H1 (cell line): ENCODE results near the gene TM9SF1. TPM values are rescaled to one million over a fixed set of nuclear protein-coding genes. Genes with fewer than 3 reads are reported as not detected.

Experiments used
- CTCF ChIA-PET: fragments of 300-600 bp; sonication (Branson Sonifier 250); formaldehyde crosslinking; loops from one replicate; lab custom pipeline; 2021; ENCODE audit not compliant: partially characterized antibody; lab: Charles Lee
- POLR2A ChIA-PET: fragments of 300-600 bp; sonication (Branson Sonifier 250); formaldehyde crosslinking; loops from one replicate; lab custom pipeline; 2021; ENCODE audit warnings: inconsistent platforms; ENCODE audit not compliant: partially characterized antibody; lab: Charles Lee
- DNase-seq, 2 experiments: peaks; one replicate each; pipeline versions ENCODE4 v3.0.0 to v3.0.0-alpha.2; 2010 to 2022; ENCODE audit warnings: low spot score in 2 of 2, low read depth in 1 of 2, mixed read lengths in 1 of 2
- FAIRE-seq: peaks from 2 replicates; lab custom pipeline; 2011; peaks lifted over from hg19 to GRCh38; lab: Jason Lieb, UNC
- H2AFZ ChIP-seq: 2 replicates; pipeline ENCODE4 v1.8.1; 2012; ENCODE audit warnings: low read length, inconsistent platforms
- H2AK5ac ChIP-seq: 2 replicates; pipeline ENCODE4 v1.6.1; 2013; ENCODE audit warnings: low read depth, low read length
- H2BK120ac ChIP-seq: replicated peaks from 2 replicates; pipeline ENCODE3; 2013; ENCODE audit warnings: low read depth, low read length, inconsistent platforms
- H2BK12ac ChIP-seq: 2 replicates; pipeline ENCODE4 v1.6.1; 2013; ENCODE audit warnings: low read depth, low read length
- H2BK15ac ChIP-seq: 2 replicates; pipeline ENCODE4 v1.6.1; 2013; ENCODE audit warnings: low read length
- H2BK20ac ChIP-seq: 2 replicates; pipeline ENCODE4 v1.6.1; 2013; ENCODE audit warnings: low read length
- H2BK5ac ChIP-seq: 2 replicates; pipeline ENCODE4 v1.6.1; 2013; ENCODE audit warnings: low read depth, low read length
- H3K14ac ChIP-seq: 2 replicates; pipeline ENCODE4 v1.6.1; 2013; ENCODE audit warnings: inconsistent platforms; ENCODE audit not compliant: insufficient read length
- H3K18ac ChIP-seq: 2 replicates; pipeline ENCODE4 v1.6.1; 2013; ENCODE audit warnings: low read length; ENCODE audit errors: extremely low read depth
- H3K23ac ChIP-seq: 2 replicates; pipeline ENCODE4 v1.6.1; 2013; ENCODE audit warnings: inconsistent platforms; ENCODE audit not compliant: insufficient read length
- H3K23me2 ChIP-seq: 2 replicates; pipeline ENCODE4 v1.6.1; 2013; ENCODE audit warnings: low read depth, low read length
- H3K27ac ChIP-seq: 2 replicates; pipeline ENCODE4 v1.6.1; 2011; ENCODE audit warnings: low read depth, low read length, inconsistent platforms
- H3K27me3 ChIP-seq, 4 experiments: replicated peaks in 1 of 4; 1 replicate in 1 of 4; 2 replicates in 3 of 4; pipeline versions ENCODE4 v1.6.1 to v1.8.1; 2011 to 2013; ENCODE audit warnings: low read length in 3 of 4, mild to moderate bottlenecking in 3 of 4, inconsistent platforms in 2 of 4, mixed read lengths in 2 of 4, moderate library complexity in 1 of 4; ENCODE audit not compliant: control insufficient read depth in 3 of 4, insufficient read depth in 3 of 4; ENCODE audit errors: extremely low read depth in 1 of 4
- H3K36me3 ChIP-seq, 4 experiments: 2 replicates each; pipeline versions ENCODE4 v1.6.1 to v1.8.1; 2011 to 2013; ENCODE audit warnings: mild to moderate bottlenecking in 4 of 4, low read length in 3 of 4, moderate library complexity in 2 of 4, control low read depth in 1 of 4, inconsistent platforms in 1 of 4; ENCODE audit not compliant: insufficient read depth in 4 of 4, control insufficient read depth in 2 of 4
- H3K4ac ChIP-seq: replicated peaks from 2 replicates; pipeline ENCODE3; 2013; ENCODE audit warnings: low read length, low read depth, mixed read lengths, inconsistent platforms; ENCODE audit not compliant: insufficient read length
- H3K4me1 ChIP-seq, 4 experiments: replicated peaks in 1 of 4; 1 replicate in 1 of 4; 2 replicates in 3 of 4; pipeline versions ENCODE4 v1.6.1 to v1.8.1; 2011 to 2013; ENCODE audit warnings: low read length in 3 of 4, inconsistent platforms in 2 of 4, mixed read lengths in 1 of 4; ENCODE audit not compliant: insufficient read depth in 4 of 4, control insufficient read depth in 3 of 4
- H3K4me2 ChIP-seq, 2 experiments: 2 replicates each; pipeline versions ENCODE4 v1.6.1 to v1.8.1; 2011 to 2013; ENCODE audit warnings: low read depth in 2 of 2, low read length in 2 of 2, control low read depth in 1 of 2, inconsistent platforms in 1 of 2, mild to moderate bottlenecking in 1 of 2; ENCODE audit not compliant: insufficient read depth in 1 of 2
- H3K4me3 ChIP-seq, 4 experiments: fragments of 200-600, 300-600 bp in 1 of 4; sonication (generic), shearing (Covaris generic), sonication (Bioruptor Twin) in 1 of 4; 2 replicates each; pipeline versions ENCODE4 v1.5.1 to v1.8.1; 2011 to 2016; ENCODE audit warnings: low read length in 4 of 4, low read depth in 3 of 4, control low read depth in 2 of 4, inconsistent platforms in 2 of 4, mild to moderate bottlenecking in 2 of 4, mixed read lengths in 1 of 4, moderate library complexity in 1 of 4; ENCODE audit not compliant: insufficient read depth in 2 of 4; ENCODE audit errors: extremely low read depth in 1 of 4
- H3K56ac ChIP-seq: replicated peaks from 2 replicates; pipeline ENCODE3; 2013; ENCODE audit warnings: low read depth, mild to moderate bottlenecking, mixed read lengths, low read length, inconsistent platforms; ENCODE audit not compliant: insufficient read length
- H3K79me1 ChIP-seq: 2 replicates; pipeline ENCODE4 v1.6.1; 2013; ENCODE audit warnings: low read depth, low read length, control low read depth
- H3K79me2 ChIP-seq, 2 experiments: 2 replicates each; pipeline versions ENCODE4 v1.6.1 to v1.8.1; 2012 to 2013; ENCODE audit warnings: low read length in 2 of 2, mild to moderate bottlenecking in 2 of 2, inconsistent platforms in 1 of 2; ENCODE audit not compliant: insufficient read depth in 2 of 2, control insufficient read depth in 1 of 2
- H3K9ac ChIP-seq, 4 experiments: replicated peaks in 1 of 4; 1 replicate in 1 of 4; 2 replicates in 3 of 4; pipeline versions ENCODE4 v1.6.1 to v1.8.1; 2011 to 2013; ENCODE audit warnings: low read depth in 3 of 4, low read length in 3 of 4, control low read depth in 2 of 4, mild to moderate bottlenecking in 2 of 4, moderate library complexity in 2 of 4, inconsistent platforms in 1 of 4; ENCODE audit errors: extremely low read depth in 1 of 4
- H3K9me3 ChIP-seq, 2 experiments: 2 replicates each; pipeline versions ENCODE4 v1.6.1 to v1.8.1; 2012 to 2013; ENCODE audit warnings: mild to moderate bottlenecking in 2 of 2, moderate library complexity in 2 of 2, control low read depth in 1 of 2, inconsistent platforms in 1 of 2, low read depth in 1 of 2, low read length in 1 of 2, mixed read lengths in 1 of 2; ENCODE audit not compliant: insufficient read depth in 2 of 2
- H4K20me1 ChIP-seq, 2 experiments: replicated peaks in 1 of 2; 2 replicates each; pipeline versions ENCODE3 to v1.8.1; 2011 to 2013; ENCODE audit warnings: inconsistent platforms in 2 of 2, low read length in 2 of 2, mild to moderate bottlenecking in 1 of 2; ENCODE audit not compliant: insufficient read depth in 2 of 2, control insufficient read depth in 1 of 2
- H4K5ac ChIP-seq: 2 replicates; pipeline ENCODE4 v1.6.1; 2013; ENCODE audit warnings: low read length, low read depth, mixed read lengths, inconsistent platforms; ENCODE audit not compliant: insufficient read length
- H4K8ac ChIP-seq: 2 replicates; pipeline ENCODE4 v1.8.0; 2013; ENCODE audit warnings: mild to moderate bottlenecking, moderate library complexity, low read length, inconsistent platforms; ENCODE audit not compliant: insufficient read depth; ENCODE audit errors: extremely low read depth
- H4K91ac ChIP-seq: replicated peaks from 2 replicates; pipeline ENCODE3; 2013; ENCODE audit warnings: low read length, mixed read lengths, inconsistent platforms; ENCODE audit not compliant: insufficient read length
- BACH1 ChIP-seq: IDR thresholded peaks from 2 replicates; pipeline ENCODE4 v1.6.1; 2012; ENCODE audit warnings: low read length, improper control_type of control experiment
- CHD2 ChIP-seq: IDR thresholded peaks from 2 replicates; pipeline ENCODE4 v1.6.1; 2012; ENCODE audit warnings: low read length, improper control_type of control experiment
- HDAC6 ChIP-seq: IDR thresholded peaks from one replicate; pipeline ENCODE4 v1.7.1; 2012; ENCODE audit warnings: low read depth, mild to moderate bottlenecking, inconsistent platforms, low read length, moderate library complexity
- MAFK ChIP-seq: IDR thresholded peaks from 2 replicates; pipeline ENCODE4 v1.6.1; 2012; ENCODE audit warnings: low read depth, mild to moderate bottlenecking, improper control_type of control experiment, low read length
- RNF2 ChIP-seq: fragments of 200-900, 300-1000 bp; sonication (generic); IDR thresholded peaks from 2 replicates; pipeline ENCODE4 v1.7.1; 2016; ENCODE audit warnings: borderline replicate concordance, low read depth, mild to moderate bottlenecking, antibody characterized with exemption, low read length; ENCODE audit not compliant: poor library complexity, severe bottlenecking; ENCODE audit errors: missing control alignments
- SIRT6 ChIP-seq: IDR thresholded peaks from one replicate; pipeline ENCODE4 v1.7.1; 2012; ENCODE audit warnings: low read length, inconsistent platforms
- SIX5 ChIP-seq: IDR thresholded peaks from 2 replicates; pipeline ENCODE4 v1.6.1; 2011; ENCODE audit warnings: mild to moderate bottlenecking, low read depth, low read length
- SP4 ChIP-seq: IDR thresholded peaks from 2 replicates; pipeline ENCODE4 v1.6.1; 2012; ENCODE audit warnings: low read length, inconsistent platforms
- SUZ12 ChIP-seq: fragments of 200-600 bp; sonication (generic); IDR thresholded peaks from 2 replicates; pipeline ENCODE4 v1.6.1; 2012; ENCODE audit warnings: mild to moderate bottlenecking, inconsistent platforms, low read length, moderate library complexity, mixed read lengths
- TCF12 ChIP-seq: IDR thresholded peaks from 2 replicates; pipeline ENCODE4 v1.6.1; 2011; ENCODE audit warnings: low read depth, mild to moderate bottlenecking, low read length
- TEAD4 ChIP-seq: IDR thresholded peaks from 2 replicates; pipeline ENCODE4 v1.6.1; 2012; ENCODE audit warnings: low read depth, low read length, inconsistent platforms, mixed read lengths
- WGBS, 2 experiments: shearing (Covaris generic) in 1 of 2; methylation state at CpG; one replicate each; pipeline versions ENCODE4 v1.1.6 to v1.1.7; 2013 to 2015; ENCODE audit warnings: low lambda C conversion rate in 2 of 2, mixed read lengths in 2 of 2, inconsistent platforms in 1 of 2, low coverage in 1 of 2, missing lambda C conversion rate in 1 of 2; ENCODE audit not compliant: insufficient replicate concordance in 2 of 2, insufficient coverage in 1 of 2, insufficient read length in 1 of 2; ENCODE audit errors: extremely low coverage in 1 of 2, missing lambda C conversion rate in 1 of 2; 5-methylcytosine and 5-hydroxymethylcytosine counted together
- polyA plus RNA-seq, 7 experiments: library from polyadenylated mRNA; depleted of rRNA in 3 of 7; stranded (reverse) in 5 of 7; unstranded in 2 of 7; fragments of >200 nt in 5 of 7; fragments of 200-250 nt in 2 of 7; gene quantifications; 1 replicate in 5 of 7; 2 replicates in 1 of 7; 4 replicates in 1 of 7; pipeline versions ENCODE4 v1.2.1 to v1.2.3, GENCODE V29; 2011 to 2013; ENCODE audit warnings: missing spikeins in 2 of 7, mixed read lengths in 2 of 7
- total RNA-seq: library from RNA; stranded (reverse); fragmentation: NEBNext Ultra II Directional; extraction: Animal tissue kit (Norgen Biotek cat#: 25700); gene quantifications from 2 replicates; pipeline ENCODE4 v1.2.1, GENCODE V29; 2021
- TF ChIP-seq, protein P1 (sequence below): IDR thresholded peaks from 2 replicates; pipeline ENCODE4 v1.6.1; 2011; ENCODE audit warnings: low read length, improper control_type of control experiment

Gene TM9SF1
- total and polyA plus RNA-seq, 2 of the 8 experiments (the other 6 are each of a cell fraction or from before 2014, with no cell fraction given): 22.2 to 29.2 TPM

DNA sequence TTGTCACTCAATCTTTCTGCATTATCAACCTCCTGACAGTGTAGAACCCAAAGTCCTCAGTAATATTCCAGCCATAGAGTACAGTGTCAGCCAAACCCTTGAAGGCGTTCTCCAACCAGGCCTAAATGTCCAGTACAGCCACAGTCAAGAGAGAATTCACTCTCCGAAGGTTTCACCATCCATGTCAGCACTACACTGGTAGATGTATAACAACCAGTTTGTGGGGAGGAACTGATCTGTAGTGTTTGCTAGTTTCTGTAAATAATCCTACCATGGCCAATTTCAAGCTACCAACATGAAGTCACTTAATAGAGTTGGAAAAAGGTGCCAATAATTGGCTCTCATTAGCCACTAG lies 21.1 kb upstream of the TM9SF1 start:
- Histone ChIP-seq H3K4me2 (peak overlapping the region; percentile 70 to 86; a peak in 2 of 4 replicates), H2BK120ac (no peak overlapping the region), H2BK5ac (no peak overlapping the region), H3K23ac (no peak overlapping the region), H3K4me1 (peaks cover 0 to 5% (median 2%) of the 10 kb centered on the region in 4 experiments; a peak in 1 of 7 replicates), H3K27me3 (no peaks in the 10 kb centered on the region), H3K14ac (no peak overlapping the region), H3K4me3 (peak overlapping the region in 2 of 4 experiments; percentile 77 to 78; a peak in 3 of 8 replicates), H3K4ac (no peak overlapping the region), H3K27ac (no peak overlapping the region), H3K56ac (no peak overlapping the region), H3K79me2 (peaks cover 0 to 12% of the 10 kb centered on the region in 2 experiments; a peak in 2 of 4 replicates), H4K20me1 (peaks cover 0 to 1% of the 10 kb centered on the region in 2 experiments), H2AK5ac (no peak overlapping the region), H3K9ac (no peak overlapping the region), H3K18ac (no peak overlapping the region), H3K9me3 (no peaks in the 10 kb centered on the region), H4K8ac (no peak overlapping the region), H3K36me3 (peaks cover 0 to 7% (median 5%) of the 10 kb centered on the region in 4 experiments; a peak in 6 of 8 replicates), H4K91ac (no peak overlapping the region), H3K23me2 (peaks cover 8% of the 10 kb centered on the region), H3K79me1 (no peaks in the 10 kb centered on the region), H2BK15ac (0 out of 2 replicates have a peak overlapping the region, but pooled peaks have one; percentile 48), H2BK12ac (no peak overlapping the region), H2AFZ (no peak overlapping the region), H2BK20ac (no peak overlapping the region), H4K5ac (no peak overlapping the region)
- 85% methylated on average over 2 of the region's 2 CpGs; no CpG with 5 or more reads in 1 of the 2 experiments for WGBS, 2 experiments
- CTCF ChIA-PET: interaction anchor here (0.5 to 2.1 kb wide), 15 partner anchors 8 to 1914 kb away, joined by 3 to 7 read pairs (median 3); partner anchors contain the start of genes CIDEB, TINF2 and TM9SF1
- POLR2A ChIA-PET: interaction anchor here (0.8 to 11.1 kb wide), 17 partner anchors 8 to 92 kb away, joined by 3 to 119 read pairs (median 5); partner anchors contain the start of genes IPO4, RABGGTA, TINF2 and TM9SF1
- FAIRE-seq (no peak), DNase-seq (no peak)
- TF ChIP-seq, protein P1, sequence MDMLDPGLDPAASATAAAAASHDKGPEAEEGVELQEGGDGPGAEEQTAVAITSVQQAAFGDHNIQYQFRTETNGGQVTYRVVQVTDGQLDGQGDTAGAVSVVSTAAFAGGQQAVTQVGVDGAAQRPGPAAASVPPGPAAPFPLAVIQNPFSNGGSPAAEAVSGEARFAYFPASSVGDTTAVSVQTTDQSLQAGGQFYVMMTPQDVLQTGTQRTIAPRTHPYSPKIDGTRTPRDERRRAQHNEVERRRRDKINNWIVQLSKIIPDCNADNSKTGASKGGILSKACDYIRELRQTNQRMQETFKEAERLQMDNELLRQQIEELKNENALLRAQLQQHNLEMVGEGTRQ: no peak
- TF ChIP-seq SUZ12 (no peak), CHD2 (no peak), BACH1 (no peak), HDAC6 (no peak), MAFK (no peak), SIRT6 (no peak), RNF2 (no peak), SP4 (no peak), TEAD4 (no peak), SIX5 (no peak), TCF12 (no peak)
